ENCODE measurements around the gene METTL23. TPM values are rescaled to one million over a fixed set of nuclear protein-coding genes. Genes with fewer than 3 reads are reported as not detected.
A peak's percentile ranks its signal among the peaks of the same experiment; 100 is the strongest.
"Not testable (repeated sequence)": the region's sequence is repeated elsewhere in the genome, so short reads cannot be mapped to it uniquely, and the experiment has no call there.

Gene METTL23
- total RNA-seq, 2 donors from 2014 or later: 23.4 to 25.0 TPM

GRCh38 chr17:76690596-76691280, 35.9 kb upstream of the METTL23 start:
- DNase-seq (no peak), ATAC-seq (no peak)
- intact Hi-C loops (cut with DNase I, micrococcal nuclease): no loop called here

- DNase-seq (no peak), ATAC-seq (no peak)
- intact Hi-C loops (cut with DNase I, micrococcal nuclease): no loop called here
Observed at GRCh38 chr17:76691379-76692191, 35.1 kb upstream of the METTL23 start.

GRCh38 chr17:76695059-76695831, 31.4 kb upstream of the METTL23 start:
- no peak for DNase-seq
- peak; percentile 34 for ATAC-seq
- intact Hi-C loops (cut with DNase I, micrococcal nuclease): no loop called here

GRCh38 chr17:76696763-76697701, 29.6 kb upstream of the METTL23 start:
- DNase-seq (no peak), ATAC-seq (no peak)
- intact Hi-C loops (cut with DNase I, micrococcal nuclease): no loop called here

GRCh38 chr17:76697702-76698465, 28.8 kb upstream of the METTL23 start:
- no peak for ATAC-seq
- DNase-seq: no peak
- intact Hi-C loops (cut with DNase I, micrococcal nuclease): no loop called here

DNA sequence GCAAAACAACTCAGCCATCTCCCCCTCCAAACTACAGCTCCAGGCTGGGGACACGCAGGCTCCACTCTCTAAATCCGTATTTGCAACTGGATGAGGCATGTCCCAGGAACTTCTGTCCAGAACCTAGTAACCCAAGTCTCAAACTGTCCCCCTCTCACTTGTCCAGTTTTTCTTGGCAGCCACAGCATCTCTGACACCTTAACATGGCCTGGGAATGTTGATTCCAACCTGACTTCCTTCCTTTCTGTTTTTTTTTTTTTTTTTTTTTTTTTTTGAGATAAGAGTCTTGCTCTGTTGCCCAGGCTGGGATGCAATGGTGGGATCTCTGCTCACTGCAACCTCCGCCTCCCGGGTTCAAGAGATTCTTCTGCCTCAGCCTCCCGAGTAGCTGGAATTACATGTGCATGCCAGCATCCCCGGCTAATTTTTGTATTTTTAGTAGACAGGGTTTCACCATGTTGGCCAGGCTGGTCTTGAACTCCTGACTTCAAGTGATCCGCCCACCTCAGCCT, 28.1 kb upstream of the METTL23 start:
- ATAC-seq; intact Hi-C loops (cut with DNase I, micrococcal nuclease); DNase-seq: not testable (repeated sequence)

GRCh38 chr17:76700270-76700616, 26.4 kb upstream of the METTL23 start:
- intact Hi-C loops (cut with DNase I, micrococcal nuclease): no loop called here

DNA sequence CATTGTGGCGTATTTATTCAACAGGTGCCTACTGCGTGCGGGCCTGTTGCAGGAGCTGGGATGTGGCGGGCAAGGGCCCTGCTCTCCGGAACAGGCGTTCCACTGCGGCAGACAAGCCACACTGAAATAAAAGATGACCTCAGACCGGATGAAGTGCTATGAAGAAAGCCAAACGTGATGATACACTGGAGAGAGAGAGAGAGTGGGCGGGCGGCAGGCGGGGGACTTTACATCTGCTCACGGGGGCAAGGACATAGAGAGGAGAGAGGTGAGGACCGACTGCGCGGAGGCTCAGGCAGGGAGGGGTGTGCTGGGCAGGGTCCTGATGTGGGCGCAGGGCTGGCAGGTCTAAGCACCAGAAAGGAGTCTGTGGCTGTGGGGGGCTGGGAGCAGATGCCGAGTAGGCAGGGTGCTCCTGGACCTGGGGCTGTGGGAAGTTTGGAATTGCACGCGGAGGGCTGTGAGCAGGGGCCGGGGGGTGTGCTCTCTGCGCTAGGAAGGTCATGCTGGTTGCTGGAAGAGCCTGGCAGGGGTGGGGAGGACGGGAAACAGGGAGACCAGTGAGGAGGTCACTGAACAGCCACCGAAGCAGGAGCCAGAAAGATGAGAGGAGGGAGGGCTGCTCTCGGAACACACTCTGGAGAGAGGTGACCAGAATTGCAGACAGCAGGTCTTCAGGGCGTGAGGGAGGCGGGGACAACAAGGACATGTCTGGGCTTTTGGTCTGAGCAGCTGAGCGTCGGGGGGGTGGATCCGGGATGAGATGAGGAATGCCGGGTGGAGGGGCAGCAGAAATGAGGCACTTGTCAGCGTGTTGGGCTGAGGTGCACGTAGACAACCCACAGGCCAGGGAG, 25.8 kb upstream of the METTL23 start:
- ATAC-seq: peak; percentile 28
- DNase-seq: peak in 1 of 2 donors; percentile 52
- intact Hi-C loops (cut with DNase I, micrococcal nuclease): no loop called here

More at GRCh38 chr17:76700270-76700616, 26.4 kb upstream of the METTL23 start:
- peak; percentile 14 for ATAC-seq
- DNase-seq: no peak

- intact Hi-C loops (cut with DNase I, micrococcal nuclease): no loop called here
- DNase-seq (no peak), ATAC-seq (no peak)
Observed at GRCh38 chr17:76701471-76701967, 25.1 kb upstream of the METTL23 start.

DNA sequence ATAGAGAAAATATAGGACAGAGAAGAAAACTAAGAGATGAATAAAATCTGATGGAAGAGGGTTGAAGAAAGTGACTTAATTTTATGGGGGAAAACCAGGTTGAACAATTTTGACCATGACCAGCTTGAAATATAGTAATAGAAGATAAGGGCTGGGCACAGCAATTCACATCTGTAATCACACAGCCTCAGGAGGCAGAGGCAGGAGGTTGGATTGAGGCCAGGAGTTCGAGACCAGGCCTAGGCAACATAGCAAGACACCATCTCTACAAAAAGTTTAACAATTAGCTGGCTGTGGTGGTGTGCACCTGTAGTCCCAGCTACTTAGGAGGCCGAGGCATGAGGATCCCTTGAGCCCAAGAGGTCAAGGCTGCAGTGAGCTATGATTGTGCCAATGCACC, 24.6 kb upstream of the METTL23 start:
- intact Hi-C loops (cut with DNase I, micrococcal nuclease): no loop called here
- ATAC-seq: no peak
- DNase-seq: no peak

GRCh38 chr17:76702941-76703637, 23.6 kb upstream of the METTL23 start:
- intact Hi-C loops (cut with DNase I, micrococcal nuclease): no loop called here
- ATAC-seq (no peak), DNase-seq (no peak)

DNA sequence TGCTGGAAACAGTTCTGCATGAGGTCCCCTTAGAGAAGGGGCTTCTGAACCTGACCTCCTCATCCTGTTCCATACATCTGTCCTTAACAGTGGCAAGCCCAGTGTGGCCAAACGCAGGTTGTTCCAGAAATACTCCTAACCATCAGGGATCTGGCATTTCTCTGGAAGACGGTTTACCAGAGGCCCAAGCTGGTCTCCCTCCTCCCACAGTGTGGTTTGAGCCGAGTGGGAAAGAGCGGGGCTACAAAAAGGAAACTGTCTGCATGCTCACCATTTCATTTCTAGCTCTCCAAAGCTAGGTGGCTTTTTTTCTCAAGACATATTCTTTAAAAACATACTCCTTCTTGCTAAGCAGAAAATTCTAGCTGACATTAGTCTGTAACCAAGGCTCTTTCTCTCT, 21.8 kb upstream of the METTL23 start:
- no peak for ATAC-seq
- intact Hi-C loops (cut with DNase I, micrococcal nuclease): no loop called here

GRCh38 chr17:76706817-76707216, 19.8 kb upstream of the METTL23 start:
- intact Hi-C loops (cut with DNase I, micrococcal nuclease): no loop called here
- ATAC-seq (no peak), DNase-seq (no peak)

More for the DNA sequence above, 21.8 kb upstream of the METTL23 start:
- no peak for DNase-seq

- intact Hi-C loops (cut with DNase I, micrococcal nuclease): no loop called here
- DNase-seq (no peak), ATAC-seq (no peak)
Observed at GRCh38 chr17:76707985-76708807, 18.4 kb upstream of the METTL23 start.

All from left colon (tissue), 2 donors.